Gastrocnemius medialis (tissue), 4 donors: Measurements from ENCODE around the gene MAML1.

Experiments
- POLR2A ChIP-seq, 2 donors: fragments of 450-650 bp; IDR thresholded peaks; one replicate each; pipeline ENCODE4 v1.6.1; 2017; ENCODE audit warnings: antibody characterized with exemption in 2 of 2, mild to moderate bottlenecking in 2 of 2, moderate library complexity in 2 of 2
- TF ChIP-seq, protein P1 (sequence below), 5 experiments: fragments of 450-650 bp in 3 of 5; fragments of 200-600 bp in 2 of 5; sonication (generic) in 2 of 5; IDR thresholded peaks in 4 of 5; conservative IDR thresholded peaks in 1 of 5; 1 replicate in 4 of 5; 2 replicates in 1 of 5; pipeline ENCODE4 v1.5.1; 2016 to 2019; ENCODE audit warnings: antibody characterized with exemption in 5 of 5, mild to moderate bottlenecking in 3 of 5, moderate library complexity in 3 of 5

DNA sequence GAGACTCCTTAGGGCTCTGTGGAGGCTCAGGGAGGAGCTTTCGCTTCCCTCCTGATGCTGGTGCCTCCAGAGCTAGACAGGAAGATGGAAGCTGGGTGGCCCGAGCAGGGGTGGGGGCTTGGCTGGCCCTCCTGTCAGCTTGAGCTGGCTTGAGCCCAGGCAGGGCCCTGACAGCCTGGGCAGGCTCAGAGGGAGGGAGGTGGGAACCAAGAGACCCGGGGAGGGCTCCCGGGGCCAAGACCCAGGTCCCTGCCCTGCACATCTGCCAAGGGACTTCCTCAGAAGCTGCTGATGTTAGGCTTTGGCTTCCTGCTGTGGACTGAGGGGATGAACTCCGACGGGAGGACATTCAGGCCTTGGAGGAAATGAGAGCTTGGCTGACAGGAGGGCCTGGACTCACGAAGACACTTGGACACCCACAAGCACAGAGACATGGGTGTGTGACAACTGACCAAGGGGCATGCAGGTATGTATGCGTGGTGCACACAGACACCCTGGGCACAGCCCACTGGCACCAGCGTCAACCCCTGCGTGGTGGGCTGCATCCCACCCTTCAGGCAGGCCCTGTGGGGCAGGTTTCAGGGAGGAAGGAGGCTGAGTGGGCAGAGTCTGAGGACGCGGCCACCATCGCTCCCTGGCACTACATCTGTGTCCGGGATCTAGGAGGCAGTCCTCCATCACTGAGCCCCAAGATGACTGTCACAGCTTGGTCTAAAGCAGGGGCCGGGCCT is 59.4 kb downstream of the MAML1 start:
- TF ChIP-seq, protein P1, sequence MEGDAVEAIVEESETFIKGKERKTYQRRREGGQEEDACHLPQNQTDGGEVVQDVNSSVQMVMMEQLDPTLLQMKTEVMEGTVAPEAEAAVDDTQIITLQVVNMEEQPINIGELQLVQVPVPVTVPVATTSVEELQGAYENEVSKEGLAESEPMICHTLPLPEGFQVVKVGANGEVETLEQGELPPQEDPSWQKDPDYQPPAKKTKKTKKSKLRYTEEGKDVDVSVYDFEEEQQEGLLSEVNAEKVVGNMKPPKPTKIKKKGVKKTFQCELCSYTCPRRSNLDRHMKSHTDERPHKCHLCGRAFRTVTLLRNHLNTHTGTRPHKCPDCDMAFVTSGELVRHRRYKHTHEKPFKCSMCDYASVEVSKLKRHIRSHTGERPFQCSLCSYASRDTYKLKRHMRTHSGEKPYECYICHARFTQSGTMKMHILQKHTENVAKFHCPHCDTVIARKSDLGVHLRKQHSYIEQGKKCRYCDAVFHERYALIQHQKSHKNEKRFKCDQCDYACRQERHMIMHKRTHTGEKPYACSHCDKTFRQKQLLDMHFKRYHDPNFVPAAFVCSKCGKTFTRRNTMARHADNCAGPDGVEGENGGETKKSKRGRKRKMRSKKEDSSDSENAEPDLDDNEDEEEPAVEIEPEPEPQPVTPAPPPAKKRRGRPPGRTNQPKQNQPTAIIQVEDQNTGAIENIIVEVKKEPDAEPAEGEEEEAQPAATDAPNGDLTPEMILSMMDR (IDR thresholded peaks at IDR 0.05 in 4 of 5, conservative IDR thresholded peaks at IDR 0.05 in 1 of 5): no peak
- TF ChIP-seq POLR2A (IDR thresholded peaks at IDR 0.05): no peak
